ENCODE data around the gene RECK.

- TF ChIP-seq CTCF (conservative IDR thresholded peaks at IDR 0.05) = no peak
- no peak for TF ChIP-seq ZFX (IDR thresholded peaks at IDR 0.05)
These were observed 127.1 kb downstream of the RECK start for GRCh38 chr9:36163786-36164170.
